HG02588 (cell line): Measurements from ENCODE around the gene SHISA7.
"Not testable (repeated sequence)": the region's sequence is repeated elsewhere in the genome, so short reads cannot be mapped to it uniquely, and the experiment has no call there.

ENCODE experiments used
- ATAC-seq: cut with Tn5 transposase; IDR thresholded peaks from one replicate; pipeline ENCODE4 v1.9.1; 2021; ENCODE audit warnings: mild to moderate bottlenecking, moderate library complexity; ENCODE audit not compliant: unreplicated experiment

The SHISA7 gene

DNA sequence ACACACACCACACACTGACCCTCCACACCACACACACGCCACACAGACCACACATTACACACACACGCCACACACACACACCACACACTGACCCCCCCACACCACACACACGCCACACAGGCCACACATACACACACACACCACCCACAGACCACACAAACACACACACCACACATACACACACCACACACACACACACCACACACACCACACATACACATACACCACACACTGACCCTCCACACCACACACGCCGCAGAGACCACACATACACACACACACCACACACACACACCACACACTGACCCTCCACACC, 5.0 kb upstream of the SHISA7 start:
- not testable (repeated sequence) for ATAC-seq

DNA sequence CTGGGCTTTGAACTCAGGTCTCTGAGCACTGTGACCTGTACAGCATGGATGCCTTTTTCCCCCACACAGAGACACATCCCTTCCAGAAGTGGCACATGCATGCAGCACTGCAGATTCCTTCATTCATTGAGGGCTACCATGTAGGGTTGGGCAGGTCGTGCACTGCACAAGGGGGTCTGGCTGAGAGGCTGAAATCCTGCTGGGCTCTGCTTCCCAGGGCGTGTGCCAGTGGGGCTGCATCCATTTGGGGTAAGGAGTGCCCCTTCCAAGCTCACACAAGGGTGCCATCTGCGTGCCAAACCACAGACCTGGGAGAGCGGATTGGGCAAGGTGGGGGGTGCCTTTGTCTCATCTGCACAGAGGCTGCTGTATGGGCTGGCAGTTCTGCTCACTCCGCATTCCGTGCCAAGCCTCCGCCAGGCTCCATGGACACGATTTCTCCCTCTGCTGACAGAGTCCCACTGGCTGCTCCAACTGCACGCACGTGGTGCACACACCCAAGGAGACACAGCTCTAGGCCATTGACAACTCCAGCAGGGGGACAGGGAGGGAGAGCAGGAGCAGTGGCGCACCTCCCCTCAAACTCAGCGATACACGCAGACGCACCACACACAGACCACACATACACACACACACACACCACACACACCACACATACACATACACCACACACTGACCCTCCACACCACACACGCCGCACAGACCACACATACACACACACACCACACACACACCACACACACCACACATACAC, 4.5 kb upstream of the SHISA7 start:
- no peak for ATAC-seq

DNA sequence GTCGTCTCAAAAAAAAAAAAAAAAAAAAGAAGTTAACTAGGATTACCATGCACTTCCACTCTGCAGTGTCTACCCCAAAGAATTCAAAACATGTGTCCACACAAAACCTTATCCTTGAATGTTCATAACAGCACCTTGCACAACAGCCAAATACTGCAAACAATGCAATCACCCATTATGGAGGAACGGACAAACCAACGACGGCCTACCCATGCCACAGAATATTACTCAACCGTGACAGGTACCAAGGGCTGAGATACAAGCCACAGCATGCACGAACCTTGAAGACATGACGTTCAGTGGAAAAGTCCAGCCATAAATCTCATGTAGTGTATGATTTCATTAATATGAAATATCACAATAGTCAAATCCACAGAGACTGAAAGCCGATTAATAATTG, 3.0 kb upstream of the SHISA7 start:
- no peak for ATAC-seq

DNA sequence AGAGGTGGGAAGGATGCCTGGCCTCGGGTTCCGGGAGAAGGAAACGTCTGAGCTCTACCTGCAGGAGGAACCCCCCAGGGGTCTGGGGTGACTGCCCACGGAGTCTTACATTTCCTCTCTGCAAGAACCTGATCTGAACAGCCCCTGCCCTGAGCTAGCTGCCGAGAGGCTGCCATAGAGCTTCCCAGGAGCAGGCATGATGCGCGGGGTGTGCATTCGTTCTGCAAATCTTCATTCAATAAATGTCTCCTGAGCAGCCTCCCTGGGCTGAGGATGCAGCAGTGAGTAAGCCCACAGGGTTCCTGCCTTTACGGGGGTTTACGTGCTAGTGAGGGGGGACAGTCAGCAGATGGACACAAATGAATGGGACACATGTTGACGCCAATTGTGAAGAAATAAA, 1.5 kb upstream of the SHISA7 start:
- no peak for ATAC-seq

DNA sequence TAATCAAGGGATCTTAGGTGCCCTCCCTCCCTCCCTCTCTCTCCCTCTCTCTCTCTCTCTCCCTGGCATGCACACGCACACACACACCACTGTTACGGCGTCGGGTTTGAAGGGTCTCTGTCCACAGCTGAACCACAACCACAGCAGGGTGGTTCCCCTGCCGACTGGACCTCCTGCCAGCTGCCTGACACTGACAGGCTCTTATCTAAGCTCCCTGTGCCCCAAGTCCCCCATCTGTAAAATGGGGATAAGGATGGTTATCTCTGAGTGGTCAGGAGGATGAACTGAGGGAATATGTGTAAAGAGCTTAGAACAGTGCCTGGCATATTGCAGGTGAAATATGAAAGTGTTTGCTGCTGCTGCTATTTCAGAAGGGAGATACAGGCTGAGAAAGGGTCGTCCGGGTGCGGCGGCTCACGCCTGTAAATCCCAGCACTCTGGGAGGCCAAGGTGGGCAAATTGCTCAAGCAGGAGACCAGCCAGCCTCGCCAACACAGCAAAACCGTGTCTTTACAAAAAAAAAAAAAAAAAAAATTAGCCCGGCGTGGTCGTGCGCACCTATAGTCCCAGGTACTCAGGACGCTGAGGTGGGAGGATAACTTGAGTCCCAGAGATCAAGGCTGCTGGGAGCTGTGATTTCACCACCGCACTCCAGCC, 852 bp upstream of the SHISA7 start:
- ATAC-seq: no peak

DNA sequence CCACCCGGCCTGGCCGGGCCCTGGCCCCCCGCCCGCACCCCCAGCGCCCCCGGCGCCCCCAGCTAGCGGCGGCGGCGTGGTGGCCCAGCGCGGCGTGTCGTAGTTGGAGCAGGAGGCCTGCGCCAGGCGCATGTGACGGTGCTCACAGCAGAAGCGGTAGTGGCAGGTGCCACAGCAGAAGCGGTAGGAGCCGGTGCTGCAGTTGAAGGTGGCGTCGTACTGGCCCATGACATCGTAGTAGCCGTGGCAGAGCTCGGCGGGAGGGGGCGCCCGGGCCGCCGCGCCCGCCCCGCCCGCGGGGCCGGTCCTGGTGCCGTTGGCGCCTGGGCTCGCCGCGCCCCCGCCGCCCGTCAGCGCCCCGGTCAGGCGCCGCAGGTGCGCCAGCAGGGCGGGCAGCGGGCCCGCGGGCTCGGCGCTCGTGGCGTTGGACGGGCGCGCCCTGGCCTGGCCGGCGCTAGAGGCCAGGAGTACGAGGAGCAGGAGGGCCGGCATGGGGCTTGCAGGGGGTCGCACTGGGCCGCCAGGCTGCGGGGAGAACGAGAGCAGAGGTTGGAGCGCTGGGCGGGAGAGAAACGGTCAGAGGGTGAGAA, 633 bp downstream of the SHISA7 start:
- ATAC-seq: no peak

DNA sequence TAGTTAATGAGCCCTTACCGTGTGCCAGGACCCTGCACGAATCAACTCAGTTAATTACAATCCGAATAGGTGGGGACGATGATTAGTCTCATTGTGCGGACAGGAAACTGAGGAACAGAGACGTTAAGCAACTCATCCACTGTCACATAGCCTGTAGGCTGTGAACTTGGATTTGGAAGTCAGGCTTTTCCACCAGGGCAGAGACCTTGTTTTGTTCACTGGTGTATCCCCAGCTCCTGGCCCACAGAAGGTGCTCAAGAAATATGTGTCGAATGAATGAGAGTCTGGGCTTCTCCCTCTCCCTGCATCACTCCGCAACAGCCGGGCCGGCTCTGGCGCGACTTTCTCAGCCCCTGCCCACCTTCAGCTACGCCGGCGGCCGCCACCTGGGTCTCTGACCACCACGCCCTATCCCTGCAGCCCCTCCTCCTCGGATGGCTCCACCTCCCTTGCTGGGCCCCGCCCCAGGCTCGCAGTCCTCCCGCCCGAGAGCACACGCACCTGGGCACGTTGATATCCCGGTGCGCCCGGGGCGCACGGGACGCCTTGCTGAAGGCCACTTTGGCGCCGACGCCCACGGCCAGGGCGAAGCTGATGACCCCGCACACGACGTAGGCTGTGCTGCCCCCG, 1.3 kb downstream of the SHISA7 start:
- ATAC-seq: no peak

DNA sequence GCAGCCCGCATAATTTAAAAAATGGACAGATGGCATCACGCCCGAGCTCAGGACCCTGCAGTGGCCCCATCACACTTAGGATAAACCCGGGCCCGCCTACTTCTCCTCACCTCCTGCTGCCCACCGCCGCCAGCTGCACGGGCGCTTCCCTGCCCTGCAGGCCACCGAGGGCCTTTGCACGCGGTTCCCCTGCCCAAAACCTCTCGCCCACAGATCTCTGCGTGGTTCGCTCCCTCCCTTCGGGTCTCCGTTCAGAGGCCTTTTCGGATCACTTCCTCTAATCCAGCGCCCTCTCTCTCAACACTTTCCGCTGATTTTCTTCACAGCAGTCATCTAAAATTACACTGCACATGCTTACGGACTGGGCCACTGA, 1.8 kb downstream of the SHISA7 start:
- no peak for ATAC-seq

DNA sequence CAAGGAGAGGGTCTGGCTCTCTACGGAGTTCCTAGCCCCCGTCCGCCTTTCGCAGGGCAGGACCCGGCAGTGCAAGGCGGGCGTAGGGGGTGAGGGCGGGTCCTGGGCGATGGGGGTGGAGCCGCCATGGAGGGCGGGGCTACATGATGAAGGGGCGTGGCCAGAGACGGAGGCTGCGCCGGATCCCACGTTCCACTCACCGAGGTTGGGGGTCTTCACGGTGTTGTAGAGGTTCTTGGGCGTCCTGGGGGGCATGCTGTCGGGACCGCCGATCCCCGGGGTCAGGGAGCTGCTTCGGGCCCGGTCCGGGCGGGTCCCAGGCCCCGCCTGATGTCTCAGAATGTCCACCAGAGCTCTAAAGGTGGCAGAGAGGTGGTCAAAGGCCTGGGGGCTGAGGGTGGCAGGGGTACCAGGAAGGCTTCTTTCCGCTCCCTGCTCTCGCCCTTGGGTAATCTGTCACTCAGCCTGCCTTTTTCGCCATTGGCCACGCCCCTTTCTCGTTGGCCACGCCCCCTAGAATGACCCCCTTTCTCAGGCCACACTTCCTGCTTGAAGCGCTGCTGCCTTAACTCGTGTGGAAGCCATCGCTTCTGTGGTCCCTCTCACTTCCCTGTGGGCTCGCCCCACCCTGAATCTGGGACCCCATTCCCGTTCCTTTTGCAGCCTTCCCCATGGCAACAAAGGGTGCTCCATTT, 2.5 kb downstream of the SHISA7 start:
- no peak for ATAC-seq

DNA sequence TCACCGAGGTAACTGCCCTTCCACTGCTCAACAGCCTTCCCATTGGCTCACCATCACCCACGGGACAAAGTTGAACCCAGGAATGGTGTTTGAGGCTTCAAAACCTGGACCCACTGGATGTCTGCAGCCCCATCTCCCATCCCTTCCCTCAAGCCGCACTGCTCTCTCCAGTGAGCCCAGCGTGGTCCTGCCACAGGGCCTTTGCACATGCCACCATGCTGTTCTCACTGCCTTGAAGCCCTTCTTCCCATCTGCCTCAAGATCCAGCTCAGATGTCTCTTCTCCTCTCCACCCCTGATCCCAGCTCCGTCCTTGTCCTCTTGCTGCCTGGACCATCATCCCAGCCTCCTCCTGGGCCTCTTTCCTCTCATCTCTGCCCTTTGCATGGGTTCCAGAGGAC, 4.0 kb downstream of the SHISA7 start:
- no peak for ATAC-seq

DNA sequence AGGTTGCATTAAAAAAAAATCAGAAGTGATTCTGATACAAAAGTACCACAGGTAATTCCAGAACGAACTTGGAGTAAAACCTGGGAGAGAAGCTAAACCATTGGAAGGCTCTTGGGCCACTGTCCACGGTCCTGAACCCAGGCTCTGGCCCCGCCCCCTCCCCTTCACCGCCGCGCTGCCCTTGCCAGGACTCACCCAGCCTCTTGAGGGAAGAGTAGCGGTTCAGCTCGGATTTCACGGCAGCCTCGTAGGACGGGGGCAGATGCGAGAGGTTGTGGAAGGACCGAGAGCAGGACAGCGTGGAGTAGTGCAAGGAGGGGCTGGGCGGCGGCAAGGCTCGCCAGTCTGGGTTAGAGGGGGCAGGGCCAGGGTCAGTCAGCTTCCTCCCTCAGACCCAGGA, 5.7 kb downstream of the SHISA7 start:
- no peak for ATAC-seq

DNA sequence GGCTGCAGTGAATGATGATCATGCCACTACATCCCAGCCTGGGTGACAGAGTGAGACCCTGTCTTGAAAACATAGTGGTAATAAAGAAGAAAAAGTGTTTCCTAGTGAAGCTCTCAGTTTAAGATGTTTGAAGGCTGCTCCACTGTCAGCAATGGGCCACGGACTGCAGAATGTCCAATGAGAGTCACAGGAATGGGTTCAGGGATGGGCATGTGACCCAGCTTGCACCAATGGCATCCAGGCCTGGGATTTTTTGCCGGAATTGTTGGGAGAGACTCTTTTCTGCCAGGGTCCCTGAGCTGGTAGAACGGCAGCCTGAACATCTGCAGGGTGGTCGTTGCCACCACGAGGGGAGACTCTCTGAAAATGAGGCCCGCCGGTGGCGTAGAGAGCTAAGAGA, 6.3 kb downstream of the SHISA7 start:
- no peak for ATAC-seq

DNA sequence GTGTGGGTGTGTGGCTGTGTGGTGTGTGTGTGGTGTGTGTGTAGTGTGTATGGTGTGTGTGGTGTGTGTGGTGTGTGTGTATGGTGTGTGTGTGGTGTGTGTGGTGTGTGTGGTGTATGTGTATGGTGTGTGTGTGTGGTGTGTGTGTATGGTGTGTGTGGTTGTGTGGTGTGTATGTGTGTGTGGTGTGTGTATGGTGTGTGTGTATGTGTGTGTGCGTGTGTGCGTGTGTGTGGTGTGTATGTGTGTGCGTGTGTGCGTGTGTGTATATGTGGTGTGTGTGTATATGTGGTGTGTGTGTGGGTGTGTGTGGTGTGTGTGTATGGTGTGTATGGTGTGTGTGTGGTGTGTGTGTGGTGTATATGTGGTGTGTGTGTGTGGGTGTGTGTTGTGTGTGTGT, 8.1 kb downstream of the SHISA7 start:
- ATAC-seq: no peak

DNA sequence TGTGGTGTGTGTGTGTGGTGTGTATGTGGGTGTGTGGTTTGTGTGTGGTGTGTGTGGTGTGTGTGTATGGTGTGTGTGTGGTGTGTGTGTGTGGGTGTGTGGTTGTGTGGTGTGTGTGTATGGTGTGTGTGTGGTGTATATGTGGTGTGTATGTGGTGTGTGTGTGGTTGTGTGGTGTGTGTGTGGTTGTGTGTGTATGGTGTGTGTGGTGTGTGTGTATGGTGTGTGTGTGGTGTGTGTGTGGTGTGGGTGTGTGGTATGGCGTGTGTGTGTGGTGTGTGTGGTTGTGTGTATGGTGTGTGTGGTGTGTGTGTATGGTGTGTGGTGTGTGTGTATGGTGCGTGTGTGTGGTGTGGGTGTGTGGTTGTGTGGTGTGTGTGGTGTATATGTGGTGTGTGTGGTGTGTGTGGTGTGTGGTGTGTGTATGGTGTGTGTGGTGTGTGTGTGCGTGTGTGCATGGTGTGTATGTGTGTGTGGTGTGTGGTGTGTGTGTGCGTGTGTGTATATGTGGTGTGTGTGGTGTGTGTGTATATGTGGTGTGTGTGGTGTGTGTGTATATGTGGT, 8.7 kb downstream of the SHISA7 start:
- no peak for ATAC-seq

DNA sequence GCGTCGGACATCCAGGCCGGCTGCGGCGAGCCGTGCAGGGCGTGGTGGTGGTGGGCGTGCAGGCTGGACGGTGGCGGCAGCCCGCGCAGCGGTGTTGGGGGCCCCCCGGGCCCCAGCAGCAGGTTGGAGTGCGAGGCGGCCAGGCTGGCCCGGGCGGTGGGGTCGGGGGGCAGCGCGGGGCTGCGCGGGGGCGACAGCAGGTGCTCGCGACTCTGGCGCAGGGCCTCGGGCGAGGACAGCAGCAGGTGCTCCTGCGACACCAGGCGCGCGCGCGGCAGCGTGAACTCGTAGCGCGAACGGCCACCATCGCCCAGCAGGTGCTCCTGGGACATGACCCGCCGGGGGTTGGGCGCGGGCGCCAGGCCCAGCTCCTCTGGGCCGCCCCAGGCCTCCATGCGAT, 9.8 kb downstream of the SHISA7 start:
- ATAC-seq: no peak

DNA sequence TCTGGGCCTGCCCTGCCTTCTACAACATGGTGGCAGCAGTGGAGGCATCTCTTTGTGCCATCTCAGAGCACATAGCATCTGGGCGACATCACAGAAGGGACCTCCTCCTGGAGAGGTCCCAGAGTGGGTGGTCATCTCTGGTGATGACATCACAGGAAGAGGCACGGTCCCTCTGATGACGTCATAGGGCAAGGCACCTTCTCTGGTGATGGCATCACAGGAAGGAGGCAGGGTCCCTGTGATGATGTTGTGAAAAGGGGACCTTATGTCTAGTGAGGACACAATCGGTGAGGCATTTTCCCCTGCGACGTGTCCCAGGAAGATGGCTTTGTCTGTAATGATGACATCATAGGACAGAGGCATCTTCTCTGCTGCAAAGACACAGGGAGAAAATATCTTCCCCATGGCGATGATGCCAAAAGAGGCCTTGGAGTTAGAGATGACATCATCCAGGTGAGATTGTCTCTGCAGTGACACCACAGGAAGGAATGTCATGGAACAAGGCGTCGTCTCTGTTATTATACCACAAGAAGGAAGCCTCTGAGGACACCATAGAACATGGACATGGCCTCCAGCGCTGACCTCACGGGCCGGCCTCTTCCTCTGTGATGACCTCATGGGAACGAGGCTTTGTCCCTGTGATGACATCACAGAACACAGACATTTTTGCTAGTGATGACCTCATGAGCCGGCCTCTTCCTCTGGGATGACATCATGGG, 10.7 kb downstream of the SHISA7 start:
- no peak for ATAC-seq

DNA sequence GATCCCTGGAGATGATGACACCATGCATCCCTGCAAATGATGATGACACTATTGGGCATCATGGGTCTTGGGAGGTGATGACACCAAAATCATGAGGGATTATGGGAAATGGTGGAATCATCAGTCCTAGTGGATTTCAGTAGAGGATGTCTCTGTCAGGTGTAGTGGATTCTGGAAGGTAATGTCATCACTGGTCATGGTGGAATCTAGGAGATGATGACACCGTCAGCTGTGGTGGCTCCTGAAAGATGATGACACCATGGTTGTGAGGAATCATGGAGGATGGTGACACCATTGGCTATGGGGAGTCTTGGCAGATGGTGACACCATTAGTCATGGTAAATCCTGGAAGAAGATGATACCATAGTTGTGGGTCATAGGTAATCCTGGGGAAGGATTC, 11.9 kb downstream of the SHISA7 start:
- ATAC-seq: no peak

DNA sequence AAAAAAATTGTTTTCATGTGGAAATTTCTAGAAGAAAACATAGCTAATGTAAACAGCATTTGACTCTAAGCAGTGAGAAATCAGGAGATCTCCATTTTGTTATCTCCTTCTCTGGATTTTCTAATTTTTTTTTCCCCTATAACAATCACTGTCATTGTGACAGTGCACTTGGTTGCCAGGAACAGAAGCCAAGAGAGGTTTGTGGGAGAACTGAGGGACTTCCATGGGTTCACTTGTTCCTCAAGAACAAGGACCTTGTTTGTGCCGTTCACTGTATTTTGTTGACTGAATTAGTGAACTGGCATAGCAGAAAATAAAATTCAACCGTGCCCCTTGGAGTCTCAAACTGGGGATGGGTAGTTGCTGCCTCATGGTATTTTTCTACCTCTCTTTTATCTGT, 17.1 kb downstream of the SHISA7 start:
- ATAC-seq: no peak

DNA sequence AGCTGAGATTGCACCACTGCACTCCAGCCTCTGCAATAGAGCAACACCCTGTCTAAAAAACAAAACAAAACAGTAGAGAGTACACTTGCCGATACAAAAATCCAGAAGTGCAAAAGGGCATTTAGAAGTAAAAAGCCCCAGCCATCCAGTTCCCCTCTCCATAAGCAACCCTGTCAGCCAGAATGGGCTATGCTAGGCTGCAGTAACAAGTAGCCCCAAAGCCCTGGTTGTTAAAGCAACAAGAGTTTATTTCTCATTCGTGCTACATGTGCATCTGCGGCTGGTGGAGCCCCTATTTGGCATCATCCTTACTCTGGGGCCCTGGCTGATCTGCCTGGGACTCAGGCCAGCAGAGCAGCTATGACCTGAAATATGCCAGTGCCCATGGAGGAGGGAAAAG, 18.6 kb downstream of the SHISA7 start:
- ATAC-seq: no peak

DNA sequence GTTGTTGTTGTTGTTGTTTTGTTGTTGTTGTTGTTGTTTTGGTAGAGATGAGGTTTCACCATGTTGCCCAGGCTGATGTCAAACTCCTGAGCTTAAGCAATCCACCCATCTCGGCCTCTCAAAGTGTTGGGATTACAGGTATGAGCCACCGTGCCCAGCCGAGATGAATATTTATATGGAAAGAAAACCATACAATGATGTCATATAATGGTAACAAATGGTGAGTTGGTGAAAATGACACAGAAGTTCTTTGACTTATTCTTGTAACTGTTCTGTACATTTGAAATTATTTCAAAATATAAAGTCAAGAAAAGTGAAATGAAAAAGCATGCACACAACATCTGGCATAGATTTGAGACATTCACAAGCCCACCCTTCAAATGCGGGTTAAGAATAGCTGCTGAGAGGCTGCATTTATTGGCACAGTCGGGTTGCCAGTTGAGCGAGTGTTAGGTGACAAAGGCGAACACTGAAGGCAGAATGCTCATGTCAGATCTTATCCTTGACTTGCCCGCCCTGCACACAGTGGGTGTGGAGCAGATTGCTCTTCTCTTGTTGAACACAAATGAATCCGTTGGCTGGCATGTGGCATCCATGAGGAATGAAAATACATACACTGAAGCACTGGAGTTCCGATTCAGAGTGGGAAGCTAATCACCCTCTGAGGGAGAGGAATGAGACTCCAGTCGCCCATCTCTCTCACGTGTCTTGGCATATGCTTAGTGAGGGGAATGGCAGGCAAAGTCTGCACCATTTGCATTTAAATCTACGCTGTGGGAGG, 19.7 kb downstream of the SHISA7 start:
- no peak for ATAC-seq
